ENCODE data around the gene ATP6V0A1.
"Not testable (repeated sequence)": the region's sequence is repeated elsewhere in the genome, so short reads cannot be mapped to it uniquely, and the experiment has no call there.

Gene ATP6V0A1

GRCh38 chr17:42414704-42415409, 43.8 kb upstream of the ATP6V0A1 start:
- no peaks in the 10 kb centered on the region for H3K27me3 ChIP-seq (ENCODE audit: insufficient read depth, insufficient read length)
- no peak for DNase-seq (ENCODE audit: low read depth, low spot score)
- H3K4me3 ChIP-seq (ENCODE audit: insufficient read length, low read depth): no peak overlapping the region
- TF ChIP-seq SUZ12 (IDR thresholded peaks at IDR 0.05; ENCODE audit: extremely low read depth, insufficient read depth, insufficient read length): no peak
- no peak for TF ChIP-seq YY1 (IDR thresholded peaks at IDR 0.05; ENCODE audit: insufficient read depth, insufficient read length)
- TF ChIP-seq ZNF274 (IDR thresholded peaks at IDR 0.05; ENCODE audit: low read depth, low read length): no peak
- no peak overlapping the region for H3K9ac ChIP-seq (ENCODE audit: insufficient read length, low read depth)
- H3K9me3 ChIP-seq (ENCODE audit: insufficient read depth, low read length): no peaks in the 10 kb centered on the region
- peaks cover 69% of the 10 kb centered on the region for H3K36me3 ChIP-seq (ENCODE audit: insufficient read depth, insufficient read length, low read length)
- H3K4me1 ChIP-seq (ENCODE audit: insufficient read depth, insufficient read length): peaks cover 7% of the 10 kb centered on the region

- peaks cover 14% of the 10 kb centered on the region for H3K4me1 ChIP-seq (ENCODE audit: insufficient read depth, insufficient read length)
- H3K9me3 ChIP-seq (ENCODE audit: insufficient read depth, low read length); DNase-seq (ENCODE audit: low read depth, low spot score); H3K4me3 ChIP-seq (ENCODE audit: insufficient read length, low read depth); H3K27me3 ChIP-seq (ENCODE audit: insufficient read depth, insufficient read length); H3K9ac ChIP-seq (ENCODE audit: insufficient read length, low read depth): not testable (repeated sequence)
- peaks cover 70% of the 10 kb centered on the region for H3K36me3 ChIP-seq (ENCODE audit: insufficient read depth, insufficient read length, low read length)
Measured at GRCh38 chr17:42417981-42418380, 40.7 kb upstream of the ATP6V0A1 start.

GRCh38 chr17:42421136-42421506, 37.6 kb upstream of the ATP6V0A1 start:
- Histone ChIP-seq H3K27me3 (ENCODE audit: insufficient read depth, insufficient read length) (no peaks in the 10 kb centered on the region), H3K36me3 (ENCODE audit: insufficient read depth, insufficient read length, low read length) (peaks cover 47% of the 10 kb centered on the region), H3K9me3 (ENCODE audit: insufficient read depth, low read length) (no peaks in the 10 kb centered on the region), H3K4me1 (ENCODE audit: insufficient read depth, insufficient read length) (peaks cover 19% of the 10 kb centered on the region), H3K9ac (ENCODE audit: insufficient read length, low read depth) (peak overlapping the region; percentile 98), H3K4me3 (ENCODE audit: insufficient read length, low read depth) (peak overlapping the region; percentile 99)
- TF ChIP-seq SUZ12 (IDR thresholded peaks at IDR 0.05; ENCODE audit: extremely low read depth, insufficient read depth, insufficient read length) (no peak), ZNF274 (IDR thresholded peaks at IDR 0.05; ENCODE audit: low read depth, low read length) (no peak), YY1 (IDR thresholded peaks at IDR 0.05; ENCODE audit: insufficient read depth, insufficient read length) (no peak)
- DNase-seq (ENCODE audit: low read depth, low spot score): no peak

- H3K9ac ChIP-seq (ENCODE audit: insufficient read length, low read depth): peak overlapping the region; percentile 98
Measured at GRCh38 chr17:42421507-42422338, 37.0 kb upstream of the ATP6V0A1 start.

GRCh38 chr17:42422412-42422957, 36.2 kb upstream of the ATP6V0A1 start:
- Histone ChIP-seq H3K36me3 (ENCODE audit: insufficient read depth, insufficient read length, low read length) (peaks cover 36% of the 10 kb centered on the region), H3K27me3 (ENCODE audit: insufficient read depth, insufficient read length) (no peaks in the 10 kb centered on the region), H3K4me3 (ENCODE audit: insufficient read length, low read depth) (peak overlapping the region; percentile 99), H3K9ac (ENCODE audit: insufficient read length, low read depth) (peak overlapping the region; percentile 98), H3K9me3 (ENCODE audit: insufficient read depth, low read length) (no peaks in the 10 kb centered on the region), H3K4me1 (ENCODE audit: insufficient read depth, insufficient read length) (peaks cover 15% of the 10 kb centered on the region)
- TF ChIP-seq ZNF274 (IDR thresholded peaks at IDR 0.05; ENCODE audit: low read depth, low read length): no peak
- no peak for TF ChIP-seq YY1 (IDR thresholded peaks at IDR 0.05; ENCODE audit: insufficient read depth, insufficient read length)
- no peak for TF ChIP-seq SUZ12 (IDR thresholded peaks at IDR 0.05; ENCODE audit: extremely low read depth, insufficient read depth, insufficient read length)
- DNase-seq (ENCODE audit: low read depth, low spot score): no peak

More at GRCh38 chr17:42421507-42422338, 37.0 kb upstream of the ATP6V0A1 start:
- H3K9me3 ChIP-seq (ENCODE audit: insufficient read depth, low read length): no peaks in the 10 kb centered on the region
- peaks cover 18% of the 10 kb centered on the region for H3K4me1 ChIP-seq (ENCODE audit: insufficient read depth, insufficient read length)
- peak overlapping the region; percentile 99 for H3K4me3 ChIP-seq (ENCODE audit: insufficient read length, low read depth)
- no peak for DNase-seq (ENCODE audit: low read depth, low spot score)
- peaks cover 44% of the 10 kb centered on the region for H3K36me3 ChIP-seq (ENCODE audit: insufficient read depth, insufficient read length, low read length)
- H3K27me3 ChIP-seq (ENCODE audit: insufficient read depth, insufficient read length): no peaks in the 10 kb centered on the region
- no peak for TF ChIP-seq SUZ12 (IDR thresholded peaks at IDR 0.05; ENCODE audit: extremely low read depth, insufficient read depth, insufficient read length)

- TF ChIP-seq SUZ12 (IDR thresholded peaks at IDR 0.05; ENCODE audit: extremely low read depth, insufficient read depth, insufficient read length) (no peak), ZNF274 (IDR thresholded peaks at IDR 0.05; ENCODE audit: low read depth, low read length) (no peak), YY1 (IDR thresholded peaks at IDR 0.05; ENCODE audit: insufficient read depth, insufficient read length) (no peak)
- Histone ChIP-seq H3K4me1 (ENCODE audit: insufficient read depth, insufficient read length) (peaks cover 15% of the 10 kb centered on the region), H3K27me3 (ENCODE audit: insufficient read depth, insufficient read length) (no peaks in the 10 kb centered on the region), H3K4me3 (ENCODE audit: insufficient read length, low read depth) (peak within 1 kb of the TSS; percentile 99), H3K36me3 (ENCODE audit: insufficient read depth, insufficient read length, low read length) (peaks cover 30% of the 10 kb centered on the region), H3K9me3 (ENCODE audit: insufficient read depth, low read length) (no peaks in the 10 kb centered on the region), H3K9ac (ENCODE audit: insufficient read length, low read depth) (peak within 1 kb of the TSS; percentile 98)
- peak; percentile 91 for DNase-seq (ENCODE audit: low read depth, low spot score)
Measured at GRCh38 chr17:42422958-42423712, 35.5 kb upstream of the ATP6V0A1 start, which contains the start of gene CAVIN1. TSS of gene CAVIN1 (minus strand) at chr17:42423256. CDS start at chr17:42423097, 159 bp downstream.

All from NT2/D1 (cell line).